ENCODE results near the gene PTPRD.

DNA sequence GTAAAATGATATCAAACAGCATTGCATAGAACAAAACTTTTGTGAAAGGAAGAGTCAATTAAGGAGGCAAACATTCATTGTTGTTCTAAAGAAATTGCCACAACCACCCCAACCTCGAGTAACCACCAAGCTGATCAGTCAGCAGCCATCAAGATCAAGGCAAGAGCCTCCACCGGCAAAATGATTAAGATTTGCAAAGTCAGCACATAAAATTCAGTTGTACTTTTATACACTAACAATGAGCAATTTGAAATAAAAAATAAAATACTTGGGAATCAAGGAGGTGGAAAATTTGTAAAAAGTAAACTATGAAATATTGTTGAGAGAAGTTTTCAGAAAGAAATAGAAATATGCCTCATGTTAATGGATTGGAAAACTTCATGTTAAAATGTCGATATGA lies 1118.5 kb downstream of the PTPRD start:
- TF ChIP-seq, protein P1, sequence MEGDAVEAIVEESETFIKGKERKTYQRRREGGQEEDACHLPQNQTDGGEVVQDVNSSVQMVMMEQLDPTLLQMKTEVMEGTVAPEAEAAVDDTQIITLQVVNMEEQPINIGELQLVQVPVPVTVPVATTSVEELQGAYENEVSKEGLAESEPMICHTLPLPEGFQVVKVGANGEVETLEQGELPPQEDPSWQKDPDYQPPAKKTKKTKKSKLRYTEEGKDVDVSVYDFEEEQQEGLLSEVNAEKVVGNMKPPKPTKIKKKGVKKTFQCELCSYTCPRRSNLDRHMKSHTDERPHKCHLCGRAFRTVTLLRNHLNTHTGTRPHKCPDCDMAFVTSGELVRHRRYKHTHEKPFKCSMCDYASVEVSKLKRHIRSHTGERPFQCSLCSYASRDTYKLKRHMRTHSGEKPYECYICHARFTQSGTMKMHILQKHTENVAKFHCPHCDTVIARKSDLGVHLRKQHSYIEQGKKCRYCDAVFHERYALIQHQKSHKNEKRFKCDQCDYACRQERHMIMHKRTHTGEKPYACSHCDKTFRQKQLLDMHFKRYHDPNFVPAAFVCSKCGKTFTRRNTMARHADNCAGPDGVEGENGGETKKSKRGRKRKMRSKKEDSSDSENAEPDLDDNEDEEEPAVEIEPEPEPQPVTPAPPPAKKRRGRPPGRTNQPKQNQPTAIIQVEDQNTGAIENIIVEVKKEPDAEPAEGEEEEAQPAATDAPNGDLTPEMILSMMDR (IDR thresholded peaks at IDR 0.05; ENCODE audit: low read depth, low read length, poor library complexity, severe bottlenecking), result no peak
- no peak for TF ChIP-seq EZH2phosphoT487 (IDR thresholded peaks at IDR 0.05; ENCODE audit: borderline replicate concordance, low read length)

All from DOHH2 (cell line).